NCI-H2171 treated with DMSO at 0.1 percent for 48 hours (cell line): ENCODE data around the gene PNMA6E.
A peak's percentile ranks its signal among the peaks of the same experiment; 100 is the strongest.

ENCODE experiments used
- DNase-seq: peaks from one replicate; lab custom pipeline; 2025; lab: John Stamatoyannopoulos, UW

PNMA6E gene

DNA sequence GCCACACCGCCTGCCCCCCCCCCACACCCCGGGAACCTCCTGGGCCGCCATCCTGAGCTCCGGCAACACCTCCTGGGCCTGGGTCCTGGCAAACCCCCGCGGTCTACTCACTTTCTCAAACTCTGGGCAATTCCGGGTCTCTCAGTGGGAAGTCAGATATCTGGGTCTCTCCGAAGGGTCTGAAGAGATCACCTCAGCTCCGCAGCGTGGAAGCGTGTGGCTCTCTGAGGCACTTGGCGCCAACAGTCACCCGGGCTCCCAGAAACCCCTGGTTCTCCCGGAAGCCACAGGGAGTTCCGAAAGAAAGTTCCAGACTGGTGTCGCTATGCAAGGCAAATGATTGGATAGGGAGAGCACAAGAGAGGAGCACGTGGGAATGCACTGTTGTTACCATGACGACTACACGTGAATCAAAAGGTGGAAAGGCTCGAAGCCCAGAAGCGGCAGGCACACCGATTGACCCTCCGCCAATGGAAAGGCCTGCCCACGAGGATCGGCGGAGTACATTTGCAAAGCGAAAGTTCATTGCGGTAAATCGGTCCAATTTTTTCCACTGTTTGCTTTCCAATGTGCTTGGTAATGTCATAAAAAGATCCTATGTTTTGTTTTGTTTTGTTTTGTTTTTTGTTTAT lies at the start of gene PNMA6E:
PNMA6E (minus strand) TSS at position 218 of the 632 bp plus-strand sequence. CDS start 2,501 bp downstream, outside the sequence.
- DNase-seq = no peak

DNA sequence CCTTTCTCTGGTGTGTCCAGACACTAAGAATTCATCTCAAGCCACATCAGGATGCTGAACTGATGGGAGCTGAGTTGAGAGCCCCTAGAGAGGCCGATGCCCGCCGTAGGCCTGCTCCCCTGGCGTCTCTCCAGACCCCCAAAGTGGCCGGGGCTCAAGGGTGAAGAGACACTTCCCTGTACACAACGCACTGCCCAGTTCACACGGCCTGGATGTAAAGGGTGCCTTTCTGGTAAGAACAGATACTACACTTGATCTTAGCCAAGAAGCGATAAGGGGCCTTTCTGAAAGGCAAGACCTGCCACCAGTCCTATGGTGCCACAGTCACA lies 49.8 kb upstream of the PNMA6E start:
- DNase-seq = no peak

DNA sequence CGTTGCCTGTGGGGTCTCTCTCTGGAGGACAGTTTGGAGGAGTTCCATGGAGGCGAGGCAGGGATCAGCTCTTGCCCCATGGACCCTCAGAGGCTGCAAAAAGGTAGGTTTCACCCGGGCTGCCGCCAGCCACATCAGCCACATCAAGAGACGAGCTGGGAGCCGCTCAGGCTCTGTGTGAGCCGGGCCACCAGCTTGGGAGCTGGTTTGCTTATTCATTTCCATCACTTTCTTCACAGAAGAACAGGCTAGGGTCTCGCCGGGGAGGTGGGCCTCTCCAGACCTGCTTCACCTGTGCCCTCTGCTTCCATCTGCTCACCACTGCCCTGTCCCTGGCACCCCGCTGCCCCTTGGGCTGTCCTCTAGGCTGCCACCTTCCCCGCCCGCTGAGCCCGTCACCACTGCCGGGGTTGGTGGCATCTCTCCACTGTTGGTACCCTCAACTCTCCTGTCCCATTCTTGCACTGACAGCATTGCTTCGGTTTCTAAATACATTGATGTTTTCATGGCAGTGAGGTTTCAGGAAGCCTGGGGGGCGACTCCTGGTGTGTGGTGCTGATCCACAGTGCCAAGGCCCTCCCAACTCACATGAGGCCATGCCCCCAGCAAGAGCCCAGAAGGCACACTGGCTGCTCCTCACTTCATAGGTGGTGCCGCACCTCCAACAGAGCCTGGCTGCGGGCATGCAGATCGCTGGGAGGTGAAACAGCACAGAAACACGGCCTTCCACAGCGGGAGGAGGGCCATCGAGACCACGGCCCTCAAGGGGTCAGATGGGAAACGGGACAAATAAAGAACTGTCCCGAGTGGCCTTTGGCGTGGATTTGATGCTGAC lies 49.2 kb upstream of the PNMA6E start:
- DNase-seq = no peak

DNA sequence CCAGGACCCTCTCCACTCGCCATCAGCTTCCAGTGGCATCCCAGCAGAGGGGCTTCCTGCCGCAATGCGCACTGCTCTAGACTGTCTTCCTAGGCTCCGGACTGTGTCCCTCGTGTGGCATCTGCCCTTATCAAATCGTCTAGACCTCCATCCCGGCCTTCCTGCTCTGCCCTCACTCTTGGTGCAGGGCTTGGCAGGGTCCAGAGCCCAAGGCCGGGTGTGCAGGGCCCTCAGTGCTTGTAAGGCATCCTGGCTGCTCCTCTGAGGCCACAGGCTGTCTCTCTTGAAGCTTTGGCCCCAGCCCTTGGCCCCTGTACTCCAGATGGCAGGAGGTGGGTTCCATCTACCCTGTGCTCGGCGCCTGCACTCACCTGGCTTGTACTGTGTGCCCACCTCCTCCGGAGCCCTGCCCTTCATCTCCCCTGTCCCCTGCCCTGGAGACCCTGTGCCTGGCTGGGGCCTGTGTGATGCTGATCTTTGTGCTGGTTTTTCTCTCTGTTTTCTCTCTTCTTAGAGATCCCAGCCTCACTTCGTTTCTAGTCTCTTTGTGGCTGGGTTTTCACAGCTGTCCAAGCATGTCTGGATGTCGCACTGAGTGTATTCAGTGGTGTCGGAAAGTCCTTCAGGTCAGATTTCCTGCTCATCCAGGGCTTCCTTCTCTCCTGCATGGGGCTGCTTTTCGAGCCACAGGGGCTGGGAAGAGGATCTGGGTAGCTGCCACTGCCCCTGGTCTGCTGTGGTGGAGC lies 48.4 kb upstream of the PNMA6E start:
- no peak for DNase-seq

DNA sequence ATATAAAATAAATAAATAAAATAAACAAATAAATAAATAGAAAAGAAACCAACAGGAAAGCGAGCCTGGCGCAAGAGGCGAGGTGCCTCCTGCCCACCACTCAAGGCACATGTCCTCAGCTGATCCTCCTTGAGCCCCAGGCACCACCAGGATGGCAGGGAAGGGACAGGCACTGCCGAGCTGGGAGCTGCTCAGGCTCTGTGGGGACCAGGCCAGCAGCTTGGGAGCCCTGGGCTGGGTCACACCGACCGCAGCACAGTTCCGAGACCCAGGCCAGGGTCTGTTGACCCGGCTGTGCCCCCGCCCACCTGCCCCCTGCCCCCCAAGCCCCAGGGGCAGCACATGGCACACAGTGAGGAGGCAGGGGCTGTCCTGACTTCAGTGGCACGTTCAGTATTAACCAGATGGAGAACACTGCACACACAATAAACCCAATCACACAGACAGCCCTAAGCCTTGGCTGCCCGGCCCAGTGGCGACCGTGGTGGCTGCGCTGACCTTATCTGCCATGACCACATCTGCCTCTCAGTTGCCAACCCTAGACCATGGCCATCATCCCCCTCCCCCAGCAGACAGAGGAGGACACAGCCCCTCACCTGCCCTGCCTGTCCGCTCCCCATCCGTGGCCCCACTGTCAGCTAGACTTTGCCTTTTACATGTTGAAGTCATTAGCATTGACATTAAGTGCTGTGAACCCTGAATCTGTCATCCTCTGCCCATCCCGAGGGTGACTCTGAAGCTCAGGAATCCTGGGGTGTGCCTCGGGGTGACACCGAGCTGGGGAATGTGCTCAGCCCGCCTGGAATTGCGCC lies 47.6 kb upstream of the PNMA6E start:
- no peak for DNase-seq

DNA sequence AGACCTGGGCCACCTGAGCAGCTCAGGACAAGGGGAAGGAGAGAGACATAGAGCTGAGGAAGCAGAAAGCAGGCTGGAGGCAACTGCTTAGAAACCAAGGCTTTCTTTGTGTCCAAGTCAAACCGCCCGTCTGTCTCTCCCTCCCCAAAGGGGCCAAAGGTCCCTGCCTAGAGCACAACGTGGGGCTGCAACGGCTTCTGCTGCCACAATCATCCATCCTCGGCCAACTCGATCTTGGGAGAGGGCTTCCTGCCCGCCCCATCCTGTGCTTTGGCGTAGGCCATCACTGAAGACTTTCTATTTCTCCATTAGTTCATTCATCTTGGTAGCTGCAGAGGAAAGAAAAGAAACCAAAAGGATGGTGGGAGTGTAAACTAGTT lies 46.4 kb upstream of the PNMA6E start:
- no peak for DNase-seq

DNA sequence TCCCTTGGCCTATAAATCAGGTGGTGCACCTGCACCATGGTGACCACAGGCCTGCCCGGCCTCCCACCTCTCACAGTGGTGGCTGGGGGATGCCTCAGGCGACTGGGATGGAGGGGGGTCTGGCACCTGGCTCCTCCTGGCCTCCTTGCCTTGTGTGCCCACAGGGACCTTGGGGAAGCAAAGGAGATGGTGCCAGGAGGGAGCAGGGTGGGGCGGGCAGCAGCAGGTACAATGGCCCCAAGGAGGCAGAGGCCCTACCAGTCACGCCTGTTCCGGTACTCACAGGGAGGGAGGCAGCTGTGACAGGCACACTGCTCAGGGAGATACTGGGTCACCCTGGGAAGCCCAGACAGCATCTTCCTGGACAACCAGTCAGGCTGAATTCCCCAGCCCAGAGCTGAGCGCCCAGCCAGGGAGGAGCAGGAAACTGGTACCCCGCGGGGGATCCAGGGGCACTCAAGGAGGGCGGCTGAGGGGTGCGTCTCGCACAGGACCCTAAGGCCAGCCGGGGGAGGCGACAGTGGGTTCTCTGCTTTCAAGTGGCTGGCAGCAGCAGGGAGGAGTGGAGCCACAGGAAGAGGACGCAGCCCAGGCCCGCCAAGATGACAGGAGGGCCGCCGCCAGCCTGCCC lies 45.9 kb upstream of the PNMA6E start:
- DNase-seq = no peak

DNA sequence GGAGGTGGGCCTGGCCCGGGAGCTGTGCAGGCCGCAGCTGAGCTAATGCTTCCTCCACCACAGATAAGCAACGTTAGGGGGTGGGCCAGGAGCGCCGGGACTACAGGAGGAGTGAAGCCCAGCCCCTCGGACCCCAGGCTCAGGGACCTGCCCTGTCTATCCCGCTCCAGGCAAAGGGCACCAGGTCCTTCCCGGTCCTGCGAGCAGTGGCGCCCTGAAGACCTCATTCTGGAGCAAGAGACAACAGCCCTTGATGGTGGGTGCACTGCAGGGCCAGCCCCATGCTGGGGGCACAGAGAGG lies 45.4 kb upstream of the PNMA6E start:
- no peak for DNase-seq

DNA sequence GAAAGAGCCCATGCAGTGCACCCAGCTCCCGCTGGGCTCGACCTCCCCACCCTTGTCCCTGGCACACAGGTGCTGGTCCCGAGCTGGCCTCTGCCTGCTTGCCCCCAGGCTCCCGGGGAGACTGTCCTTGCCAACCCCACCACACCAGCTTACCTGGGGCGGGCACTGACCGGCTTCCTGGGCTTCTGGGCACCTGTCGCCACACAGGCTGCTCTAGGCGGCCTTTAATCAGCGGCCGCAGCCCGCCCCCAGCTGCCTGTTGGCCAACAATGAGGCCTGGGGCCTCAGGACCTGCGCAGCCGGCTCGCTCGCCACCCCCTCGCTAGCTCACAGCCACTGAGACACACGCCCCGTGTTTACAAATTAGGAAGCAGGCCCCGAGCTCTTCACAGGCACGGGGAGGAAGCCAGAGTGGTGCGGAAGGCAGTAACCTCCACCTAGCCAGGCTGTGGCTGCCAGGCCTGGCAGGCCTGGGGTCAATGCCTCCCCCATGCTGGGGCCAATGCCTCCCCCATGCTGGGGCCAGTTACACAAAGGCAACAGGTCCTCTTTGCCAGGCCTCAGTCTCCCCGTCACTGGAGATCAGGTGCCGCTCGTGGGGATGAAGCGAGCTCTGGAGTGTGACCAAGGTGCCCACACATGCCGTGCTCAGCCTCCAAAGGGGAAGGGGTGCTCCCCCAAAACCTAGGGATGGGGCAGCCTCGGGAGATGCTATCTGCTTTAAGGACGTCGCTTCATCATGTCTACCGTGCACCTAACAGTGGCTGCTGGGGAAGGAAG lies 44.9 kb upstream of the PNMA6E start, which contains the start of gene TREX2:
TREX2 (minus strand) TSS at position 201 of the 780 bp plus-strand sequence. CDS start 626 bp downstream, outside the sequence.
- DNase-seq = no peak

DNA sequence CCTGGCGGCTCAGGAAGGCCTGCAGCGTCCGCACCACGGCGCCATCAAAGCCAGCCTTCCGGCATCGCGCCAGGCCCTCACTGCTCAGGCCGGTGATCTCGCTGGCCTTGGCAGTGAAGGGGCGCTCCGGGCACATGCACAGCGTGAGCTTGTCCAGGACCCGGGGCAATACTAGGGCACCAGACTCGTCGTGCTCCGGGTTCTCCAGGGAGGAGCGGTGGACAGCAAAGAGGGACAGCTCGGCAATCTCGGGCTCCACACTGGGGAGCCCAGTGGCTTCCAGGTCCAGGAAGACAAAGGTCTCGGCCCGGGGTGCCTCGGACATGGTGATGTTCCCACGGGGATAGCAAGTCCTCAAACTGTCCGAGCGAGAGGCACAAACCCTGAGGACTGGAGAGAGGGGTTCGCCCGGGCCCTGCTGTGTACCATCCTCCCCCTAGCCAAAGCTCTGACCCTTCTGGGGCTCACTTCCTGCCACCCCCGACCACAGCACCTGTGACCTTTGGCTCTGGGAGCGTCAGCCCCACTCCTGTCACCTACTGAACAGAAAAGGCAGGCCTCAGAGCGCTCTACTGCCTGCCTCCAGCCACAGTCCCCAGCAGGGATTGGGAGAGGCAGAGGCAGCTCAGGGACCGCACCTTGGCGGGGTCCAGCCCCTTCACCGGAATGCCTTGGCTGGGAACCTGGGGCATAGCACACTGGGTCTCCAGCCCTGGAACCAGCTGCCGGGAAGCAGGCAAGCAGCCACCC lies 44.1 kb upstream of the PNMA6E start:
- no peak for DNase-seq

DNA sequence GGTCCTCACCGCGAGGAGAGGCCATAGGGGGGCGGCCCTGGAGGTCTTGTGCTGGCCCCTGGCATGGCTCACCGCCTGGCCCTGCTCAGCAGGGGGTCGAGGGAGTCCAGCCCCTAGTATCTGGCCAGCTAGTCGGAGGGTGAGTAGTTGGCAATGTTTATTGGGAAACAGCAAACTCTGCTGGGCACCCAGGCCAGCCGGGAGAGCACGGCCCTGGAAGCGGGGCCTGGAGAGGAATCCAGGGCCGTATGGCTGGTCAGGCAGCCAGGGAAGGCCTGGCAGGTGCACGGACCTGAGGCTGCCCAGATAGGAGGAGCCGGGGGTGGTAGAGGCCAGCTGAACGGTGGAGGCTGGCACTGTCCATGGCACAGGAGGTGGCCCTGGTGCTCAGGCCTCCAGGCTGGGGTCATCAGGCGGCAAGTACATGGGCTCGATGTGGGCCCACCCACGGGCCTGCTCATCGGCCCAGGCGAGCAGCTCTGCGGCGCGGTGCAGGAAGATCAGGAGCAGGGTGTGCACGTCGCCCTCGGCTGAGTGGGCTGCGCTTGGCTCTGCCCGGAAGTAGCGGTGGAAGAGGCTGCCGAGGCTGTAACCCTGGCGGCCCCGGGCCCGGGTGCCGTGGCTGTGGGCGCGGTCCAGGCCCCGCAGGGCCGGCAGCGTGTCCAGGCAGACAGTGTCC lies 43.3 kb upstream of the PNMA6E start:
- DNase-seq = no peak

DNA sequence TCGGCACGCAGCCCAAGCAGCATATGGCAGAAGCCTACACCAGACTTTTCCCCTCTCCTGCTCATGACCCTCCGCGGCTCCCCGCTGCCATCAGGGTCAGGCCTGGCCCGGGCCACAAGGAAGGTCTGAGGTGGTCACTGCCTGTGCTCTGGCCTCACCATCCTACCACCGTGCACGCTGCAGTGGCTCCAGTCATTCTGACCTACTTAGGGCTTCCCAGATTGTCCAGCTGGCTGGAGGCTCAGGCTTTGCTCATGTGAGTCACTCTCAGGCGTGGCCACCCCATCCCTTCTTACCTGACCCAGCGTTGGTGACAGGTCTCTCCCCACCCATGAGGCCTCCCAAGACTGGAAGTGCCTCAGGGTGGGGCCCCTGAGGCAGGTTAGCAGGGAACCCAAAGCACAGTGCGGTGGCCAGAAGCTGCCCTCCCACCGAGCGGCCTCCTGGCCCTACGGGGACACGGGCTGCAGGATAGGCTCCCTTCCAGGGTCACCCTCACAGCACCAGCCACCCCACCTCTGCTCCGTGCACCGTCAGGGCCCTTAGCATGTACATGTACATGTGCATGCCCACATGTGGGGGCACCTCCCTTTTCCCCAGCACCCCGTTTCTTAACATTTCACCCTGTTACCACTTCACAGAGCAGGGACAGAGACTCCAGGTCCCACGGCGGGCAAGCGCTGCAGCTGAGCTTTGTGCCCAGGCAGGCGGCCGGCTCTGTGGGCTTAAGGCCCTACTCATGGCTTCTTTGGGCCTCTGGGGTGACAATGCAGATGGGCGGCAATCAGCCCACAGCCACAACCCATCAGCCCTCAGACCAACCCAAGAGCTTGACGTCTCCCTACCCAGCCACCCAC lies 42.6 kb upstream of the PNMA6E start:
- DNase-seq = peak; percentile 10

DNA sequence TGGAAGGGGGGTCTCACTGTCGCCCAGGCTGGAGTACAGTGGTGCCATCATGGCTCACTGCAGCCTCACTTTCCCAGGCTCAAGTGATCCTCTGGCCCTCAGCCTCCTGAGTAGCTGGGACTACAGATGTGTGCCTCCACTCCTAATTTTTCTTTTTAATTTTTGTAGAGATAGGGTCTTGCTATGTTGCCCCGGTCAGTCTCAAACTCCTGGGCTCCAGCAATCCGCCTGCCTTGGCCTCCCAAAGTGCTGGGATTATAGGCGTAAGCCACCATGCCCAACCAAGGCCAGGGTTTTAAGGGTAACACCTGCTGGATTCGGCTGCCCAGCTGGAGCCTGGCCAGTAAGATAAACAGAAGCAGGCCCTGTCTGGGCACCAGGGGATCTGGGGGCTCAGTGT lies 41.3 kb upstream of the PNMA6E start:
- DNase-seq = no peak

DNA sequence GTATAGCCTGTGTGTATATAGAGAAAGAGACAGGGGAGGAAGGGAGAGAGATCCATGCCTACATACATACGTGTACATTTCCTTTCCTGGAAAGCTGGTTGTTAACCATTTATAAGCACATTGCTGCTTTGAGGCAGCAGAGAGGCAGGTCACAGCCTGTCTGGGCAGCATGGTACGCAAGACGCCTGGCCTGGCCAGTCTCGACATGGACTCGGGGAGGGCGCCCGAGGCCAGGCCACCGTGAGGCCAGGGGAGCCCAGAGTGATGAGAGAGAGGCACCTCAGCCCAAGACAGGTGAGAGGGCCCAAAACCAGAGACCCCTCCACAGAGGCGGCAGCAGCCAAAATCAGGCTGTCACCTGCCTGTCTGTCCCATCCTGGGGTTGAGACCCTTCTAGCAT lies 40.8 kb upstream of the PNMA6E start:
- no peak for DNase-seq

DNA sequence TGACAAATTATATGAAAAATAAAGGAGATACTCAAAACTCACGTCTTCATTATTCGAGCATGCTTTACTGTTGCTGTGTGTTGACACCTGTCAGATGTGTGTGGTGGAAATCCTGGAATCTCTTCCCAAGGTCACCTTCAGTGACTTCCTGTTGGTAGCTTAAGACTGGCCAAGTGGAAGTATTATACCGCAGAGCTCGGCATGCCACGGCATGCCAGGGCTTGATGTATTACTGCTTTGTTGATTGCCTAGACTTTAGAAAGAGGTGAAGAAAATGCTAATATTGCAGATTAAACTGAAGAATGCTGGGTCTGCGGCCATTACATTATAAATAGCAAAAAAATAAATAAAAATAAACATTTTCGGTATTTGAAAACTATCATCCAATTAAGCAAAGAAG lies 40.1 kb upstream of the PNMA6E start:
- DNase-seq = peak; percentile 15

DNA sequence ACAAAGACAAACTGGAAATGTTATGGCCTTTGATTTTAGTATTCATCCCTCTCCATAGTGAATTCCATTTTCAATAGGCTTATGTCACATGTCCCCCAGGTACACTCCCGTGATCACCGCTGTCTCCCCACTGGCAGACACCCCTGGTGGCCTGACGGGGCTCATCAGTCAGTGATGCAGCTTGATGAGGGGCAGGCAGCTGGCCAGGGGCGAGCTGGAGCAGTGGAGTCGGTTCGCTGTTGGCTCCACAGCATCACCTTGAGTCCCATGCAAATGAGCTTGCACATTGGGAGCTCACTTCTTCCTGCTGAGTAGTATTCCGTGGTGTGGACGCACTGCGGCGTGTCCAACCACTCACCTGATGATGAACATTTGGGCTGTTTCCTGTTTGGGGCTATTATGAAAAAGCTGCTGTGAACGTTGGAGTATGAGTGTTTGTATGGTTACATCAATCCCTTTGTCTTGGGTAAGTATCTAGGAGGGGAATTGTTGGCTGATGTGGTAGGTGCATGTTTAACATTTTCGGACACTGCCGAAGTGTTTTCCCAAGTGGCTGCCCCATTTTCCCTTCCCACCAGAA lies 39.5 kb upstream of the PNMA6E start:
- DNase-seq = no peak

DNA sequence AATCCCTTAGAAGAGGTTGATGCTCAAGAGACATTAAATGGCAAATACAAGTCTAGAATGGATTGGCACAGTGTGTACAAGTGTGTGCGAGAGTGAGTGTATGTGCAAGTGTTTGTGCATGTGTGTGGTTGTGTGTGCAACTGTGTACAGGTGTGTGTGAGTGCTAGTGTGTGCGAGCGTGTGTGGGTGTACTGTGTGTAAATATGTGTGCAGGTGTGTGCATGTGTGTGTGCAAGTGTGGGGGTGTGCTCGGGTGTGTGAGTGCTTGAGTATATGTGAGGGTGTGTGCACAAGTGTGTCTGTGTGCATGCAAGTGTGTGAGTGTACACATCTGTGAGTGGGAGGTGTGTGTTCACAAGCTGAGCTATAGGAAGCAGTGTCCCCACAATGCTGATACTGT lies 38.8 kb upstream of the PNMA6E start:
- DNase-seq = no peak

DNA sequence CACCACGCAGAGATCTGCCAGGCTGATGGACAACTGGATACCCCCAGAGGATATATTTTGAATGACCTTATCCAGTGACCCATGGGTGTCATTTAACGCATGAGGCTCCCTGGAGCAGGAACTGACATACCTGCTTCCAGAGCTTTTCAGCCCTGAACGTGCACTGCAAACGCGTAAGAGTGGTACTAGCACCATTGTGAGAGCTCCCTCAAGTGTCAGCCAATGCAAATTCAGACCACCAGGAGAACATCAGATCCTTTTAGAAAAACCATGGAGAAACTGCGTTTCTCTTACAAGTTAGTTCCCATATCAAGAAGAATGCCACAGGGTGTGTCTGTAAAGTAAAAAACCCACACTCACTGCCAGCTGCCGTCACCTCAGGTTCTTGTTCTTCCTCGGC lies 37.4 kb upstream of the PNMA6E start:
- DNase-seq = no peak
